Renal cortex interstitium (tissue), 11 donors: Measurements from ENCODE around the gene ZNF598. TPM values are rescaled to one million over a fixed set of nuclear protein-coding genes. Genes with fewer than 3 reads are reported as not detected.

Experiments
- DNase-seq, 11 donors: peaks; one replicate each; pipeline ENCODE4 v3.0.0-alpha.2; 2013; ENCODE audit warnings: low read depth in 9 of 11, low spot score in 4 of 11; ENCODE audit errors: extremely low read depth in 1 of 11
- polyA plus RNA-seq, 3 donors: library from polyadenylated mRNA; unstranded; fragments of 120-200 nt; gene quantifications; one replicate each; pipeline ENCODE4 v1.2.1, GENCODE V29; 2013; ENCODE audit not compliant: insufficient read length in 3 of 3

The ZNF598 gene
- polyA plus RNA-seq, 3 donors: 16.6 to 28.6 (median 27.3) TPM

DNA sequence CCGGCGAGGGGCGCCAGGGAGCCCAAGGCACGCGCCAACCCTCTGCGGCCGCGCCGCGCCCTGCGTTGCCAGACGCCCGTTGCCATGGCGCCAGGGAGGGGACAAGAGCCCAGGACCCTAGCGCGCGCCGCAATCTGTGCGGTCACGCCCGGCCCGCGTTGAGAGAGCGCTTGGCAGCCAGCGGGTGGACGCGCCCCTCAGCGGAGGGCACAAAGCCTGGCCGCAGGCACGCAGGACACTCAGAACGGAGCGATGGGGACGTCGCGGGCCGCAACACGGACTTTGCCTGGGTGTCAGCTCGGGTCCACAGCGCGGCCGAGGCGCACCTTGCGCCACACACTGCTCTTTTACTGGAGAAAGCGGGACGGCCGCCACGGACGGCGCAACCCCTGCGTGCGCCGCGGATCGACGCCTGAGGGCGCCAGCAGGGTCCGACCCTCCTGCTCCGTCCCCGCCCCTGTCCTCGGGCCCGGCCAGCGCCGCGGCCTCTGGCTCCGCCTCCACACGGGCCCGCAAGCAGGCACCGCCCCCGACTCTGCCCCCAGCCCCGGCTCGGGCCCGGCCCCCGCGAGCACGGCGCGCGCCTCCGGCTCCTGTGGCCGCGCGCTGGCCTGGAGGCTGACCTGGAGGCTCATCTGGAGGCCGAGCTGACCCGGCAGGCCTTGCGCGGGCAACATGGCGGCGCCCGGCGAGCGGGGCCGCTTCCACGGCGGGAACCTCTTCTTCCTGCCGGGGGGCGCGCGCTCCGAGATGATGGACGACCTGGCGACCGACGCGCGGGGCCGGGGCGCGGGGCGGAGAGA, 25.9 kb downstream of the ZNF598 start, which contains the start of gene GFER:
Gene GFER (plus strand): TSS at position 650 of the 803 bp plus-strand sequence. CDS start 26 bp downstream, at position 676.
- DNase-seq: peak in 10 of 11 donors; percentile 72 to 91 (median 88)

DNA sequence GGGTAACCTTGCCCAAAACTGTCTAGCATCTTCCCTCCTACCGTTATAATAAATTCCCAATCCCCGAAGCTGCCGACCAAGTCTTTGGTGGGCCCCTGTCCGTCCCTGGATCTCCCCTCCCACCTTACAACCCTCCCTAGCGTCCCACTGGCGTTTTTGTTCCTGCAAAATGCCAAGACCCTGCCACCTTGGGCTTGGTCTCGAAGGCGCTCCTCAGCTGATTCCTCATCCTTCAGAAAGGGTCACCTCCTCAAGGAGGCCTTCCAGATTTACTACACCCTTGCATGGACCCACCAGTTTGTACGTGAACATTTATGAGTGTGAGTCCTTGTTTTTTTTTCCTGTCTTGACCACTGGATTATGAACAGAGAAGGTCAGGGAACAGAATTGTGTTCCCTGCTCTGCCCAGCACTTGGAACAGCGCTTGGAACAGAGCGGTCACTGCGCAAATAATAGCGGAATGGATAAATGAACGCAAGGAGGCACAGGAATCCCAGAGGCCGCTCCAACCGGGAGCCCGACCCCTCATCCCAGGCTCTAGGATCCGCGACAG, 26.6 kb downstream of the ZNF598 start:
- no peak for DNase-seq

GRCh38 chr16:1982013-1982433, 27.6 kb downstream of the ZNF598 start:
- DNase-seq: no peak

DNA sequence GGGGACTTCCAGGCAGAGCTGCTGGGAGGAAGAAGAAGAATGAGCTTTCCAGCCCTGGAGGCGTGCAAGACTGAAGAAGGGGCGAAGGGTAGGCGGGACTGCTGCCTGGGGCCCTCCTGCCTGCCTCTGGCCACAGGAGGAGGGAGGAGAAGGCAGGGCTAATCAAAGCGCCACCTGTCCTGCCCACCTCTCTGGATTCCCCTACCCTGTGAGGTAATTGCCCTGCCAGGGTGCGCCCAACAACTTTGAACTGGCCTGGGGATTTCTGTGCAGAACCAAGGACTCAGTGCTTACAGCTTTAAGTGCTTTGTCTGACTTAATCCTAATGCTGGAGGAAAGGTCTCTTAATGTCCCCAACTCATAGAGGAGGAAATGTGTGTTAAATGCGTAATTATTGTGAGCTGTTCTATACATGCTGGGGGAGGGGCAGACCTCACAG, 28.2 kb downstream of the ZNF598 start, which contains the start of gene NOXO1:
Gene NOXO1 (minus strand): TSS at position 72 of the 439 bp plus-strand sequence. CDS start 290 bp downstream, outside the sequence.
- DNase-seq: no peak

DNA sequence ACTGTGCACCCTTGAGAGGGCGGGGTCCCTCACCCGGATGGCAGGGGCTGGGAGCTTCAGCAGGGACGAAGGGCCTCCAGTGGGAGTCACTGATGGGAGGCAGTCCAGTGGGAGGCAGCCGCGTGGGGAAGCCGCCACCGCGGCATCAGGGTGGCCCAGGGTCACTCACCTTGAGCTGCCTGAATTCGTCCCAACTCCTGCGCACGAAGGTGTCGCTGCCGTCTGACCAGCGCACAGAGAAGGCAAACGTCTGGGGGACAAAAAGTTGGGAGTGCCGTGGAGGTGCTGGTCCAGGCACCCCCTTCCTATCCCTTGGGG, 28.9 kb downstream of the ZNF598 start:
- DNase-seq: no peak

DNA sequence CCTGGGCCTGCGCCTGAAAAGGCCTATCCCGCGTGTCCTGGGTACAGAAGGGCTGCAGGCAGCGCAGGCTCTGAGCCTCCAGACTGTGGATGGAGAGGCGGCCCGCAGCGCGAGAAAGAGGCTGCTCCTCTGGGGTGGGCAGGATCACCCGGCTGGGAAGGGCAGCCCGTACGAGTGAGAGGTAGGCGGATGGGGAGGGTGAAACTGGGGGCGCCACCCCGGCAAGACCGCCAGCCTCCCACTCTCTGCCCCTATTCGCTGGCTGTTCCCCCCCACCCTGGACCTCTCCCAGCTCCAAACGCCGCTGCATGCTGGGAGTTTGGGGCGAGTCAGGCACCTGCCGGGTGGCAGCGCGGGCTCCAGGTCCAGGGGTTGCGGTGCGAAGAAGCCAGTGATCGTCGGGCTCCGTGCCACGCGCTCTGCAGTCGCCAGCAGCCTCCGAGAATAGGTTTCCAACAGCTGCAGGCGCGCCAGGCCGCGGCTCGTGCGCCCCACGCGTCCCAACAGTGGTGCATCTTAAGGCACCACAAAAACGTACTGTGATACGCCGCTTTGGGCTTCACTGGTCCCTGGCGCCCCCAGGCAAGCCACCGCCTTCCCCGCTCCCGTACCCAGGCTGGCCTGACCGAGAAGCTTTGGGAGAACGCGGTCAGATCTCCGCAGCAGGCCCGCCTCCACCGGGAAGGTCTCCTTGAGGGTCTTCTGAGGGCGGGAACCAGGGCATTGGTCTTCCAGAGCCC, 29.4 kb downstream of the ZNF598 start:
- DNase-seq: no peak

- no peak for DNase-seq
Observed at GRCh38 chr16:1979271-1980029, 30.2 kb downstream of the ZNF598 start.

DNA sequence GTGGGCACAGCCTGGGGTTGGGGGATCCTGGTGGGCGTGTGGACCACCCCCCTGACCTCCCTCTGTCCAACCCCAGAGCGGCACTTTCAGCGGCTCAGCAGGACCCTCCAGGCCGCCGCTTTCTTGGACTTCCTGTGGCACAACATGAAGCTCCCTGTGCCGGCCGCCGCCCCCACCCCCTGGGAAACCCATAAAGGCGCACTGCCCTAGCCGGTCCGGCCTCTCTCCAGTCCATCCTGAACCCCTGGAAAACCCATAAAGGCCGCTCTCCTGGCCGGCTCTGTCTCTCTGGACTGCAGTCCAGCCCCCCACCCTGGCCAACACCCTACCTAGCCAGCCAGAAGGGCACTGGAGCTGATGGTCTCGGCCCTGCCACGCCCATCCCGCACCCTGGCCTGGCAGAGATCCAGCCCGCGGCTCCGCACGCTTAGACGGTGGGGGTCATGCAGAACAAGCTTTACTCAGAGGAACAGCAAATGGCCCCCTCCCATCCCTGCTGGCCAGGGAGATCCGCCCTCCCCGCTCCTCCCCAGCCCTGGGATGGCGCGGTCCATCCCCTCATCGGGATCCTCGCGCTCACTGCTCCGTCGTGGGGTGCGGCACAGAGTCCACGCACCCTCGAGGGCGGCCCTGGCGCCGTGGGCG, 31.0 kb downstream of the ZNF598 start:
- no peak for DNase-seq

GRCh38 chr16:1977875-1978268, 31.7 kb downstream of the ZNF598 start:
- no peak for DNase-seq

- DNase-seq: no peak
Observed at GRCh38 chr16:1976951-1977874, 32.4 kb downstream of the ZNF598 start.

DNA sequence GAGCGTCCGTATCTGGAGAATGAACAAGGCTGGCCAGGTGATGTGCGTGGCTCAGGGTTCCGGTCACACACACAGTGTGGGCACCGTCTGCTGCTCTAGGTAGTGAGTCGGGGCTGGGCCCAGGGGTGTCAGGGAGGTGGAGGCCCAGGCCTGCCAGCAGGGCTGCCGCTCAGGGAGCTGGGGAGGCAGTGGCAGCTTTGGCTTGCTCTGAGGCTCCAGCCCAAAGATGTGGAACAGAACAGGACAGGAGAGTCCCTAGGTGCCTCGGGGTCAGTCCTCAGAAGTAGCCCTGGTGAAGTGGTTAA, 33.5 kb downstream of the ZNF598 start:
- DNase-seq: no peak

GRCh38 chr16:1975432-1976215, 34.0 kb downstream of the ZNF598 start:
- no peak for DNase-seq

DNA sequence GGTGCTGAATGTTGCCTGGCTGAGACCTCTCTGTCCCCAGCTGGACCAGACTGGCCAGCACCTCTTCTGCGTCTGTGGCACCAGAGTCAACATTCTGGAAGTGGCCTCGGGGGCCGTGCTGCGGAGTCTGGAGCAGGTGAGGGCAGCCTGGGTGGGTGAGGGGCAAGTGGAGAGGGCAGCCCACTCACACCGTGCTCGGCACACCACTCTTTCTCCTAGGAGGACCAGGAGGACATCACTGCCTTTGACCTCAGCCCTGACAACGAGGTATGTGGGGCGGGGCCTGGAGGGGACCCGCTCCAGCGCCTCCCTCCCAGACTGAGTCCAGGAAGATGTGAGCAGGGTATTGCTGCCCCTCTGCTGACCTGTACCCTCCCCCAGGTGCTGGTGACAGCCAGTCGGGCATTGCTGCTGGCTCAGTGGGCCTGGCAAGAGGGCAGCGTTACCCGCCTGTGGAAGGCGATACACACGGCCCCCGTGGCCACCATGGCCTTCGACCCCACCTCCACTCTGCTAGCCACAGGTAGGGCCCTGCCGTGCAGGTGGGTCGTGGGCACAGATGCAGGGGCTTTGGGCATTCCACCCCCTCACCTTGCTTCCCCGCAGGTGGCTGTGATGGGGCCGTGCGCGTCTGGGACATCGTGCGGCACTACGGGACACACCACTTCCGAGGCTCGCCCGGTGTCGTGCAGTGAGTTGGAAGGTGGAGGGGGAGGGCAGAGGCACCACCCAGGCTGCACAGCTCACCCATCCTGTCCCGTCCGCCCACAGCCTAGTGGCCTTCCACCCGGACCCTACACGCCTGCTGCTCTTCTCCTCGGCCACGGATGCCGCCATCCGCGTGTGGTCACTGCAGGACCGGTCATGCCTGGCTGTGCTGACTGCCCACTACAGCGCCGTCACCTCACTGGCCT, 35.2 kb downstream of the ZNF598 start:
- DNase-seq: no peak

DNA sequence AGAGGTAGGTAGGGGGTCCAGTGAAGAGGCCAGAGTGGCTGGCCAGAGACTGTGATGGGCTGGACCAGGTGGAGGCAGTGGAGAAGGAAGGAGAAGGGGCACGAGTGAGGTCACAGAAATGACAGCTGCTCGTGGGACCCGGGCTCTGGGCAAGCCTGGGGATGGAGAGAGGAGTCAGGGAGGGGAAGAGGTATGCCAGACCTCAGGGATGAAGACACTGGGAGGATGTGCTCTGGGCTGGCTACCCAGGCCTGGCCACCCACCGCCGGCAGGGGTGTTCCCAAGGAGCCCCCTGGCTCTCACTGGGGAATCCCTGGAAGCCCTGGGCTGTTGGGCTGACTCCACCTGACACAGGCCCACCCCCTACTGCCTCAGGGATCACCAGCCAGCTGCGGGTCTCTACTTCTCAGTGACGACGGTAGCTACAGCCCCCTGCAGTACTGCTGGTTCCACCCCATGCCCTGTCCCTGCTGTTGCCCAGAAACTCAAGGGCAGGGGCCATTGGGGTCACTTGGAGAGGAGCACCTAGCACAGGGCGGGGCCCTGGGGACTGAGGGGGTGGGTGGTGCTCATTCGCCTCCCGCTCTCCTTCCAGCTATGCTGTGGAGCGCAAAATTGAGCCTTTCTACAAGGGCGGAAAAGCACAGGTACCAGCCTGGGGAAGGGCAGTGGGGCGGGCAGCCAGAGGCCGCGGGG, 36.0 kb downstream of the ZNF598 start:
- no peak for DNase-seq

DNA sequence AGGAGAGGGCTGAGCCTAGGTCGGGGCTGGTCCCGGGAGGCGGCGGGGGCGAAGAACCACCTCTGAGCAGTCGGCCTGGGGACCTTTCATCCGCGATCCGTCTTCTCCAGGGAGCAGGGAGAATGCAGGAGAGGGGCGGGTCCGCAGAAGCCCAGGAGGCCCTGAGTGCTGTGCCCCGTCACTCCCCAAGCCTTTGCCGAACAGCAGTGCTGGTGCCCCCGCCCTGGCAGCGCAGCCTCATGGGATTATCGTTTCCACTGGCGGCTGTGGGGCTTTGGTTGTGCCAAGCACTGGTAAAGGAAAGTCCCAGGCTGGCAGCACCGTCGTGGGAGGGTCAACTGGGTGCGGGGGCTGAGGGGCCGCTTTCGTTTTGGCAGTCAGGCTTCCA, 37.1 kb downstream of the ZNF598 start:
- no peak for DNase-seq
